MCF 10A (cell line): ENCODE data around the gene SCAPER. TPM values are rescaled to one million over a fixed set of nuclear protein-coding genes. Genes with fewer than 3 reads are reported as not detected.

ENCODE experiments used
- BruUV-seq: library from RNA; stranded (reverse); fragments of 400-500 nt; replicated peaks from 2 replicates; lab custom pipeline; 2021; lab: Mats Ljungman, UMichigan
- CTCF ChIA-PET: fragments of 300-600 bp; sonication (Branson Sonifier 250); formaldehyde crosslinking; extraction: SDS; loops from one replicate; lab custom pipeline; 2021; ENCODE audit warnings: antibody characterized with exemption, inconsistent platforms; lab: Yijun Ruan, JAX
- POLR2A ChIA-PET: fragments of 300-600, 350-650 bp; sonication (Branson Sonifier 250); formaldehyde crosslinking; extraction: SDS; loops from one replicate; lab custom pipeline; 2020; ENCODE audit warnings: antibody characterized with exemption, inconsistent platforms; lab: Yijun Ruan, JAX
- DNase-seq: peaks from one replicate; pipeline ENCODE4 v3.0.0-alpha.2; 2018; ENCODE audit not compliant: unreplicated experiment
- H3K27ac Mint-ChIP-seq: one replicate; pipeline ENCODE4 v1.8.0; 2022; ENCODE audit warnings: mild to moderate bottlenecking, low read depth, mixed read lengths; ENCODE audit not compliant: unreplicated experiment
- H3K27me3 Mint-ChIP-seq: one replicate; pipeline ENCODE4 v1.8.0; 2022; ENCODE audit warnings: mixed read lengths; ENCODE audit not compliant: insufficient read depth, unreplicated experiment
- H3K36me3 Mint-ChIP-seq: one replicate; pipeline ENCODE4 v1.8.0; 2022; ENCODE audit warnings: mild to moderate bottlenecking, moderate library complexity, mixed read lengths; ENCODE audit not compliant: insufficient read depth, unreplicated experiment
- H3K4me1 Mint-ChIP-seq: one replicate; pipeline ENCODE4 v1.8.0; 2022; ENCODE audit warnings: mixed read lengths; ENCODE audit not compliant: insufficient read depth, unreplicated experiment
- H3K4me3 Mint-ChIP-seq: one replicate; pipeline ENCODE4 v1.8.0; 2022; ENCODE audit warnings: mild to moderate bottlenecking, moderate library complexity, mixed read lengths; ENCODE audit not compliant: unreplicated experiment
- H3K9me3 Mint-ChIP-seq: one replicate; pipeline ENCODE4 v1.8.0; 2022; ENCODE audit warnings: mixed read lengths; ENCODE audit not compliant: unreplicated experiment
- CTCF ChIP-seq: fragments of 200-600 bp; IDR thresholded peaks from one replicate; pipeline ENCODE4 v1.8.0; 2022; ENCODE audit warnings: antibody characterized with exemption, mild to moderate bottlenecking; ENCODE audit not compliant: unreplicated experiment
- intact Hi-C: fragments of 100-400 bp; cut with micrococcal nuclease; formaldehyde crosslinking; loops from 2 replicates; pipeline ENCODE4 v1.14.1; 2022
- total RNA-seq: library from RNA; stranded (reverse); gene quantifications from 2 replicates; pipeline ENCODE4 v1.2.3, GENCODE V29; 2022

The SCAPER gene
- total RNA-seq, 1 experiment from 2014 or later, result 9.5 TPM

DNA sequence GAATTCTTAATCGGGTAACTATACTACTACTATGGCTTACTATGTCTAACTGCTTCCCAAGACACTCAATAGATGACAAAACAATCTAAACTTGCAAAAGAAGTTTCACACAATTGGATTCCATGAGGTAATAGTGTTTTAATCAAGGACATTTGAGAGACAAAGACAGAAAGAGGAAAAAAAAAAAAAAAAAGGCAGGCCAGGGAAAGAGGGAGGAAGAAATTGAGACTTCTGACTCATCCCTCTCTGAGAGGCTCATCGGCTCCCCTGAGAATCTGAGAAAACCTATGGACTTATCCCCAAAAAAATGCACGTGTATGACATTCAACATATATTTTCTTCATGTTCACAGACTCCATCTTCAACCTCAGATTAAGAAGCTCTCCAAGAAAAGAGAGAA, 61.0 kb downstream of the SCAPER start:
- no peaks in the 10 kb centered on the region for H3K9me3 Mint-ChIP-seq
- POLR2A ChIA-PET, result interaction anchor here (1.1 kb wide), 1 partner anchor 10 kb away, joined by 4 read pairs; no protein-coding TSS in a partner anchor
- no peak for TF ChIP-seq CTCF
- no peak overlapping the region for H3K27ac Mint-ChIP-seq
- H3K27me3 Mint-ChIP-seq, result no peaks in the 10 kb centered on the region
- H3K4me1 Mint-ChIP-seq, result peaks cover 11% of the 10 kb centered on the region
- no peak overlapping the region for H3K4me3 Mint-ChIP-seq
- CTCF ChIA-PET, result interaction anchor here (0.7 to 0.8 kb wide), 2 partner anchors 653 to 837 kb away, joined by 3 read pairs; no protein-coding TSS in a partner anchor
- peak; percentile 22 for DNase-seq
- H3K36me3 Mint-ChIP-seq, result peaks cover under 1% of the 10 kb centered on the region
- no TSS peak for BruUV-seq
- intact Hi-C loops, result no loop called here

DNA sequence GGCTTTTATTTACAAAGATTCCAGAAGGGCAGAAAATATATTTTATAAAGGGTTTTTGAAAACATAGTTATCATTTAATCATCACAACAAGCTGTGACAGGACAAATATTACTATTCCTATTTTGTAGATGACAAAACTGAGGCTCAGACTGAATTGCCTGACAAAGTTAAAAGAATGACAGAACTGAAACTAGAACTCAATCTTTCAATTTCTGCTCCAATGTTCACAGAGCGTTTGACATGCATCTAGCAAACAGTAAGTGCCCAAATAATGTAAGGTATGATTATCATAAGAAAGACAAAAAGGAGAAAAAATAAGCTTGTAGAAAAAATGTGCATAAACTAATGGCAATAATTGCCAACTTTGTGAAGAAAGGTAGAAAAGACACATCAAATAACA, 61.9 kb downstream of the SCAPER start:
- H3K4me3 Mint-ChIP-seq, result no peak overlapping the region
- no TSS peak for BruUV-seq
- peaks cover 18% of the 10 kb centered on the region for H3K4me1 Mint-ChIP-seq
- H3K9me3 Mint-ChIP-seq, result no peaks in the 10 kb centered on the region
- H3K27me3 Mint-ChIP-seq, result no peaks in the 10 kb centered on the region
- no peak for DNase-seq
- H3K27ac Mint-ChIP-seq, result no peak overlapping the region
- intact Hi-C loops, result no loop called here
- CTCF ChIA-PET, result interaction anchor here (0.6 to 0.9 kb wide), 4 partner anchors 608 to 693 kb away, joined by 3 read pairs; no protein-coding TSS in a partner anchor
- no peak for TF ChIP-seq CTCF
- no peaks in the 10 kb centered on the region for H3K36me3 Mint-ChIP-seq
- POLR2A ChIA-PET, result interaction anchor here (0.6 to 1.1 kb wide), 2 partner anchors 10 to 26 kb away, joined by 3 to 4 read pairs; no protein-coding TSS in a partner anchor

- Mint-ChIP-seq H3K27me3 (no peaks in the 10 kb centered on the region), H3K9me3 (no peaks in the 10 kb centered on the region), H3K4me3 (no peak overlapping the region), H3K27ac (no peak overlapping the region), H3K4me1 (peaks cover 18% of the 10 kb centered on the region), H3K36me3 (no peaks in the 10 kb centered on the region)
- ChIA-PET CTCF (interaction anchor here (0.6 to 1.3 kb wide), 11 partner anchors 9 to 693 kb away, joined by 3 to 7 read pairs (median 4); no protein-coding TSS in a partner anchor), POLR2A (interaction anchor here (0.6 to 0.7 kb wide), 2 partner anchors 126 to 731 kb away, joined by 3 read pairs; no protein-coding TSS in a partner anchor)
- BruUV-seq, result no TSS peak
- peak; percentile 48 for DNase-seq
- TF ChIP-seq CTCF, result peak; percentile 57
- intact Hi-C loops, result loop anchor here (1.0 kb wide), 2 partner anchors 109 to 651 kb away; no protein-coding TSS in a partner anchor
Measured at GRCh38 chr15:76840830-76841460, 64.2 kb downstream of the SCAPER start.

GRCh38 chr15:76839173-76839572, 66.0 kb downstream of the SCAPER start:
- intact Hi-C loops, result no loop called here
- H3K36me3 Mint-ChIP-seq, result no peaks in the 10 kb centered on the region
- DNase-seq, result no peak
- no peaks in the 10 kb centered on the region for H3K27me3 Mint-ChIP-seq
- CTCF ChIA-PET, result interaction anchor here (0.7 kb wide), 1 partner anchor 65 kb away, joined by 3 read pairs; no protein-coding TSS in a partner anchor
- no TSS peak for BruUV-seq
- no peak for TF ChIP-seq CTCF
- H3K9me3 Mint-ChIP-seq, result no peaks in the 10 kb centered on the region
- POLR2A ChIA-PET, result no interaction called here
- no peak overlapping the region for H3K27ac Mint-ChIP-seq
- peaks cover 16% of the 10 kb centered on the region for H3K4me1 Mint-ChIP-seq
- no peak overlapping the region for H3K4me3 Mint-ChIP-seq
